Endothelial cell of umbilical vein (primary cell): ENCODE results near the gene SWI5. TPM values are rescaled to one million over a fixed set of nuclear protein-coding genes. Genes with fewer than 3 reads are reported as not detected.

Source experiments
- BruUV-seq: library from RNA; stranded (reverse); fragments of 400-500 nt; replicated peaks from 2 replicates; lab custom pipeline; 2021; lab: Mats Ljungman, UMichigan
- CTCF ChIA-PET: fragments of 300-600, 350-600 bp; sonication (Branson Sonifier 250); formaldehyde crosslinking; loops from one replicate; lab custom pipeline; 2021; ENCODE audit warnings: antibody characterized with exemption, inconsistent platforms; lab: Charles Lee
- POLR2A ChIA-PET: fragments of 300-600, 350-600 bp; sonication (Branson Sonifier 250); formaldehyde crosslinking; loops from one replicate; lab custom pipeline; 2021; ENCODE audit warnings: antibody characterized with exemption, inconsistent platforms; lab: Charles Lee
- DNase-seq: peaks from one replicate; pipeline ENCODE4 v3.0.0-alpha.2; 2011; ENCODE audit warnings: low read depth, low spot score
- FAIRE-seq: peaks from 2 replicates; lab custom pipeline; 2011; peaks lifted over from hg19 to GRCh38; lab: Jason Lieb, UNC
- H2AFZ ChIP-seq: 2 replicates; pipeline ENCODE4 v1.6.0; 2012; ENCODE audit warnings: low read depth, low read length, control low read depth, inconsistent platforms
- H3K27ac ChIP-seq: 2 replicates; pipeline ENCODE4 v1.5.1; 2011; ENCODE audit warnings: low read depth, mild to moderate bottlenecking, control low read depth, low read length, moderate library complexity; ENCODE audit not compliant: insufficient read depth
- H3K27me3 ChIP-seq, 2 experiments: 2 replicates each; pipeline versions ENCODE4 v1.6.0 to v1.6.1; 2011; ENCODE audit warnings: low read length in 2 of 2, mixed read lengths in 1 of 2; ENCODE audit not compliant: control insufficient read depth in 2 of 2, insufficient read depth in 2 of 2
- H3K36me3 ChIP-seq, 2 experiments: 2 replicates in 1 of 2; 3 replicates in 1 of 2; pipeline ENCODE4 v1.5.1; 2011; ENCODE audit warnings: low read length in 2 of 2, mild to moderate bottlenecking in 1 of 2, moderate library complexity in 1 of 2; ENCODE audit not compliant: control insufficient read depth in 2 of 2, insufficient read depth in 2 of 2; ENCODE audit errors: extremely low read depth in 1 of 2
- H3K4me1 ChIP-seq: 3 replicates; pipeline ENCODE4 v1.5.1; 2011; ENCODE audit warnings: mild to moderate bottlenecking, low read length; ENCODE audit not compliant: control insufficient read depth, insufficient read depth; ENCODE audit errors: extremely low read depth
- H3K4me2 ChIP-seq: 2 replicates; pipeline ENCODE4 v1.6.1; 2011; ENCODE audit warnings: low read length, control low read depth, mixed read lengths; ENCODE audit not compliant: insufficient read depth
- H3K4me3 ChIP-seq, 3 experiments: fragments of 200-600 bp in 1 of 3; sonication (generic), shearing (Covaris generic) in 1 of 3; replicated peaks in 1 of 3; 2 replicates each; pipeline ENCODE4 v1.5.1; 2011 to 2016; ENCODE audit warnings: control low read depth in 3 of 3, low read length in 3 of 3, mild to moderate bottlenecking in 2 of 3, inconsistent platforms in 1 of 3, low read depth in 1 of 3, moderate library complexity in 1 of 3; ENCODE audit not compliant: insufficient read depth in 1 of 3
- H3K79me2 ChIP-seq: 2 replicates; pipeline ENCODE4 v1.6.0; 2012; ENCODE audit warnings: low read length, inconsistent platforms; ENCODE audit not compliant: control insufficient read depth, insufficient read depth
- H3K9ac ChIP-seq: replicated peaks from 2 replicates; pipeline ENCODE3; 2011; ENCODE audit warnings: low read length, control low read depth; ENCODE audit not compliant: insufficient read depth; ENCODE audit errors: extremely low read depth
- H3K9me1 ChIP-seq: replicated peaks from 3 replicates; pipeline ENCODE4 v1.6.0; 2011; ENCODE audit warnings: mild to moderate bottlenecking, low read length; ENCODE audit not compliant: control insufficient read depth, insufficient read depth; ENCODE audit errors: extremely low read depth
- H3K9me3 ChIP-seq: replicated peaks from 2 replicates; pipeline ENCODE4 v1.5.1; 2012; ENCODE audit warnings: low read length, inconsistent platforms; ENCODE audit not compliant: control insufficient read depth, insufficient read depth
- H4K20me1 ChIP-seq: replicated peaks from 2 replicates; pipeline ENCODE3; 2011; ENCODE audit warnings: mild to moderate bottlenecking, low read length; ENCODE audit not compliant: control insufficient read depth, insufficient read depth; ENCODE audit errors: extremely low read depth
- EZH2 ChIP-seq: IDR thresholded peaks from 2 replicates; pipeline ENCODE4 v1.6.1; 2012; ENCODE audit warnings: borderline replicate concordance, low read depth, mild to moderate bottlenecking, moderate library complexity, low read length, inconsistent platforms; ENCODE audit not compliant: severe bottlenecking
- FOS ChIP-seq: IDR thresholded peaks from 2 replicates; pipeline ENCODE4 v1.6.1; 2011; ENCODE audit warnings: mild to moderate bottlenecking, low read length, moderate library complexity, borderline replicate concordance; ENCODE audit not compliant: insufficient read depth
- GATA2 ChIP-seq: IDR thresholded peaks from 2 replicates; pipeline ENCODE4 v1.7.0; 2011; ENCODE audit warnings: low read depth, mild to moderate bottlenecking, moderate library complexity, mixed read lengths, low read length; ENCODE audit not compliant: insufficient read length, insufficient read depth
- JUN ChIP-seq: IDR thresholded peaks from 2 replicates; pipeline ENCODE4 v1.6.1; 2011; ENCODE audit warnings: borderline replicate concordance, low read depth; ENCODE audit not compliant: insufficient read length, insufficient read depth
- MAX ChIP-seq: IDR thresholded peaks from 2 replicates; pipeline ENCODE4 v1.6.1; 2011; ENCODE audit not compliant: insufficient read depth, insufficient read length
- MYC ChIP-seq: IDR thresholded peaks from one replicate; pipeline ENCODE4 v1.6.1; 2011; ENCODE audit warnings: mild to moderate bottlenecking, low read depth, low read length
- POLR2A ChIP-seq: IDR thresholded peaks from 2 replicates; pipeline ENCODE4 v1.6.1; 2012; ENCODE audit warnings: low read depth, mild to moderate bottlenecking, control low read depth, low read length
- POLR2AphosphoS5 ChIP-seq: IDR thresholded peaks from 2 replicates; pipeline ENCODE4 v1.6.1; 2012; ENCODE audit warnings: low read depth, mild to moderate bottlenecking, control low read depth, low read length, moderate library complexity; ENCODE audit not compliant: insufficient read depth
- dilution Hi-C: fragments of 300-500 bp; cut with MboI; formaldehyde crosslinking; loops from one replicate; pipeline ENCODE4 v1.15.0; 2019; ENCODE audit warnings: low sequenced_read_pairs; ENCODE audit not compliant: extremely low pct_ligation_motif_present
- intact Hi-C: fragments of 100-400 bp; cut with micrococcal nuclease; formaldehyde crosslinking; loops from one replicate; pipeline ENCODE4 v1.10.0; 2022
- polyA plus RNA-seq, 4 experiments: library from polyadenylated mRNA; depleted of rRNA in 3 of 4; stranded (reverse) in 3 of 4; unstranded in 1 of 4; fragments of >200 nt; gene quantifications; 2 replicates each; pipeline versions ENCODE4 v1.2.1 to v1.2.3, GENCODE V29; 2011 to 2012; ENCODE audit warnings: missing spikeins in 1 of 4
- total RNA-seq: library from RNA; stranded (reverse); gene quantifications from 2 replicates; pipeline ENCODE4 v1.2.3, GENCODE V29; 2021
- TF ChIP-seq, protein P1 (sequence below), 2 donors: IDR thresholded peaks; 1 replicate in 1 of 2; 2 replicates in 1 of 2; pipeline ENCODE4 v1.5.1; 2011; ENCODE audit warnings: low read length in 2 of 2, mild to moderate bottlenecking in 2 of 2, moderate library complexity in 2 of 2, control low read depth in 1 of 2, inconsistent platforms in 1 of 2, low read depth in 1 of 2; ENCODE audit not compliant: insufficient read depth in 1 of 2; ENCODE audit errors: extremely low read depth in 1 of 2

The SWI5 gene
- total and polyA plus RNA-seq, 2 donors (not counting 3 experiments of a cell fraction or from before 2014, with no cell fraction given) = 21.2 to 58.0 TPM

DNA sequence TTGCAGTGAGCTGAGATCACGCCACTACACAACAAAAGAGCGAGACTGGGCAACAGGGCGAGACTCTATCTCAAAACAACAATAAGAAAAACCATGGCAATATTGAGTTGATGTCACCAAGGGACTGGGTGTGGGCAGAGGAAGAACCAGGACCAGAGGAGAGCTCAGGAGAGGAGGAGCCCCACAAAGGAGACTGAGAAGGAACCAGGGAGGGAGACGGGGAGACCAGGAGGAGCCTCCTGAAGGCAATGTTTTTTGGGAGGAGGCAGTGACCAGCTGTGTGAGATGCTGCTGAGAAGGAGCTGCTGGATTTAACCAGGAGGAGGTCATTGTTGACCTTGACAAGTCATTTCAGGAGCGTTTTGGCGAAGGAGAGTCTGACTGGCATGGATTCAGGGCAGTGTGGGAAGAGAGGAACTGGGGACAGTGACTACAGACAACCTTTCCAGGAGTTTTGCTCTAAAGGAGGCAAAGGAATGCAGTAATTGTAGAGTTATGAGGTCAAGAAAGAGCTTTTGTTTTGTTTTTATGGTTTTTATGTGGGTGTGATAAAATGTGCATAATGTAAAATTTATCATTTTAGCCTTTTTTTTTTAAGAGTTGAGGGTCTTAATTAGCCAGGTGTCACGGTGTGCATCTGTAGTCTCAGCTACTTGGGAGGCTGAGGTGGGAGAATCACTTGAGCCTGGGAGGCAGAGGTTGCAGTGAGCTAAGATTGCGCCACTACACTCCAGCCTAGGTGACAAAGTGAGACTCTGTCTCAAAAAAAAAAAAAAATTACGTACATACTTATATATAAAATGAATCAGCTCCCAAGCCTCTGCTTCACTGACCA lies 28.3 kb downstream of the SWI5 start:
- intact Hi-C loops (no loop called here), dilution Hi-C loops (no loop called here)
- peaks cover 6% of the 10 kb centered on the region for H3K4me1 ChIP-seq
- H4K20me1 ChIP-seq = no peaks in the 10 kb centered on the region
- H2AFZ ChIP-seq = no peak overlapping the region
- H3K79me2 ChIP-seq = no peaks in the 10 kb centered on the region
- POLR2A ChIA-PET = no interaction called here
- H3K9me1 ChIP-seq = no peaks in the 10 kb centered on the region
- TF ChIP-seq, protein P1, sequence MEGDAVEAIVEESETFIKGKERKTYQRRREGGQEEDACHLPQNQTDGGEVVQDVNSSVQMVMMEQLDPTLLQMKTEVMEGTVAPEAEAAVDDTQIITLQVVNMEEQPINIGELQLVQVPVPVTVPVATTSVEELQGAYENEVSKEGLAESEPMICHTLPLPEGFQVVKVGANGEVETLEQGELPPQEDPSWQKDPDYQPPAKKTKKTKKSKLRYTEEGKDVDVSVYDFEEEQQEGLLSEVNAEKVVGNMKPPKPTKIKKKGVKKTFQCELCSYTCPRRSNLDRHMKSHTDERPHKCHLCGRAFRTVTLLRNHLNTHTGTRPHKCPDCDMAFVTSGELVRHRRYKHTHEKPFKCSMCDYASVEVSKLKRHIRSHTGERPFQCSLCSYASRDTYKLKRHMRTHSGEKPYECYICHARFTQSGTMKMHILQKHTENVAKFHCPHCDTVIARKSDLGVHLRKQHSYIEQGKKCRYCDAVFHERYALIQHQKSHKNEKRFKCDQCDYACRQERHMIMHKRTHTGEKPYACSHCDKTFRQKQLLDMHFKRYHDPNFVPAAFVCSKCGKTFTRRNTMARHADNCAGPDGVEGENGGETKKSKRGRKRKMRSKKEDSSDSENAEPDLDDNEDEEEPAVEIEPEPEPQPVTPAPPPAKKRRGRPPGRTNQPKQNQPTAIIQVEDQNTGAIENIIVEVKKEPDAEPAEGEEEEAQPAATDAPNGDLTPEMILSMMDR (IDR thresholded peaks at IDR 0.05; ENCODE audit: extremely low read depth in 1 of 2, insufficient read depth in 1 of 2, low read depth in 1 of 2, low read length in 2 of 2) = no peak
- no peak for TF ChIP-seq MYC
- TF ChIP-seq JUN = no peak
- no peak for TF ChIP-seq FOS
- TF ChIP-seq POLR2A = no peak
- no peak for TF ChIP-seq EZH2
- no peak for TF ChIP-seq MAX
- no peak for TF ChIP-seq POLR2AphosphoS5
- TF ChIP-seq GATA2 = no peak
- H3K9ac ChIP-seq = no peak overlapping the region
- no TSS peak for BruUV-seq
- H3K4me2 ChIP-seq = no peak overlapping the region
- H3K9me3 ChIP-seq = no peaks in the 10 kb centered on the region
- H3K36me3 ChIP-seq = no peaks in the 10 kb centered on the region
- peak; percentile 15 for FAIRE-seq
- H3K27me3 ChIP-seq = no peaks in the 10 kb centered on the region
- no peak for DNase-seq
- no peak overlapping the region for H3K27ac ChIP-seq
- CTCF ChIA-PET = interaction anchor here (1.2 to 2.4 kb wide), 5 partner anchors 9 to 49 kb away, joined by 3 to 19 read pairs (median 4); partner anchors contain the start of genes GOLGA2 and SWI5
- no peak overlapping the region for H3K4me3 ChIP-seq
